GM18951 (cell line): ENCODE data around the gene CENATAC.
"Not testable (repeated sequence)": the region's sequence is repeated elsewhere in the genome, so short reads cannot be mapped to it uniquely, and the experiment has no call there.

Experiments used
- POLR2A ChIP-seq: IDR thresholded peaks from 4 replicates; pipeline ENCODE4 v1.6.1; 2011; ENCODE audit warnings: mild to moderate bottlenecking; ENCODE audit not compliant: insufficient read length, insufficient read depth; ENCODE audit errors: extremely low read depth
- in situ Hi-C: fragments of 300-500 bp; cut with MboI; formaldehyde crosslinking; loops from one replicate; pipeline ENCODE4 v1.12.0; 2022; ENCODE audit warnings: low sequenced_read_pairs, mixed read lengths, inconsistent platforms; ENCODE audit not compliant: unreplicated experiment

The CENATAC gene

GRCh38 chr11:118997627-118998387, at the start of gene CENATAC:
Gene CENATAC, plus strand, starts transcription at chr11:118998138. Its CDS starts 60 bp downstream, at chr11:118998198.
- in situ Hi-C loops = no loop called here
- TF ChIP-seq POLR2A = peak; percentile 91

DNA sequence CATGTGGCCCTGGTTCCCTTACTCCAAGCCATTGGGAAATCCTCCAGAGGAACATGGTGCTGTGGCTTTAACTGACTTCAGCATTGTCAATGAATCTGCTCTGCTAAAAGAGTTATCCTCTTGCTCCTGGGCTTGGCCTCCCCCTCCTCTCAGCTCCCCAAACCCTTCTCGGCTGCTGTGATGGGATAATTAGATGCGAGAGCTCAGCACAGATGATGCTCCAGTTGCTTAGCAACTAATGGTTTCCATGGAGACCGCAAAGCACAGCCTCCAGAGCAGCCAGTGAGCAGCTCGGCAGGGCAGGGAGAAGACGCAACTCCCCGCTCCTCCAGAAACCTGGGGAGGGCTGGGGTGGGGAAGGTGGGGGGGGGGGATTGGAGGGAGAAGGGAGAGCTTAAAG, 44.7 kb upstream of the CENATAC start:
- TF ChIP-seq POLR2A = no peak
- in situ Hi-C loops = loop anchor here (10.0 kb wide), 1 partner anchor 48 kb away; no protein-coding TSS in a partner anchor

DNA sequence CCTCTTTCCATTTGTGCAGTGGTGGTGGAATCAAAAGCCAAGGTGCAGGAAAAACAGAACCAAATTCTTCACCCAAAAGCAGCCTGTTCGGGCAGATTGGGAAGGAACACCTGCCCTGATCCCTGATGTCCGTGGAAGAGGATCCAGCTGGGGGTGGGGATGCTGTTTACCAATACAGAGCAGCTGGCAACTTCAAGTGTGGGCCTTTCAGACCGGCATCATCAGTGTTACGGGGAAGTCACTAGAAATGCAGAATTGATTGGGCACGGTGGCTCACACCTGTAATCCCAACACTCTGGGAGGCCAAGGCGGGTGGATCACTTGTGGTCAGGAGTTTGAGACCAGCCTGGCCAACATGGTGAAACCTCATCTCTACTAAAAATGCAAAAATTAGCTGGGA, 44.0 kb upstream of the CENATAC start:
- in situ Hi-C loops = loop anchor here (10.0 kb wide), 1 partner anchor 49 kb away; no protein-coding TSS in a partner anchor

DNA sequence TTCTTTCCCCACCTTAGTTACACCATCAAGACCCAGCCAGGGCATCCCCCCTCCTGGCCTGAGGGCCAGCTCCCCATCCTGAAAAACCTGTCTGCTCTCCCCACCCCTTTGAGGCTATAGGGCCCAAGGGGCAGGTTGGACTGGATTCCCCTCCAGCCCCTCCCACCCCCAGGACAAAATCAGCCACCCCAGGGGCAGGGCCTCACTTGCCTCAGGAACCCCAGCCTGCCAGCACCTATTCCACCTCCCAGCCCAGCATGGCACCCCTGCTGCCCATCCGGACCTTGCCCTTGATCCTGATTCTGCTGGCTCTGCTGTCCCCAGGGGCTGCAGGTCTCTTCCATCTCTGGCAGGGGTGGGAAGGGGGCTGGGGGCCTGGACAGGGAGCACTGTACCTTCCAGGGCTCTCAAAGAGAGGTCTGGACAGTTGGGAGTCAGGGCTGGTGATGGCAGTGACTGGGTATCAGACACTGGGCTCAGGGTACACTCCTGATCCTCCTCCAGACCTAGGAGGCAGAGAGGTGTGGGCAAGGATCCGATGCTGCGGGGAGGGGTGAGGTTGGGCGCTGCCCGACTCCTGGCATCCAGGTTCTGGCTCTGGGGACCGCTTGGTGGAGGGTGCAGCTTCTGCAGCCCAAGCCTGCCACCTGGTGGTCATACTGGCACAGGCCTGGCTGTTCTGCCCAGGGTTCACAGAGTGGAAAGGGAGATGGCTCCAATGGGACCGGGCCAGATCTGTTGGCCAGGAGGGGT, 41.7 kb upstream of the CENATAC start, which contains the start of gene UPK2:
Gene UPK2, plus strand, starts transcription at position 205 of the 753 bp plus-strand sequence. Its CDS starts 53 bp downstream, at position 258.
- in situ Hi-C loops = loop anchor here (10.0 kb wide), 1 partner anchor 51 kb away; no protein-coding TSS in a partner anchor
- TF ChIP-seq POLR2A = no peak

DNA sequence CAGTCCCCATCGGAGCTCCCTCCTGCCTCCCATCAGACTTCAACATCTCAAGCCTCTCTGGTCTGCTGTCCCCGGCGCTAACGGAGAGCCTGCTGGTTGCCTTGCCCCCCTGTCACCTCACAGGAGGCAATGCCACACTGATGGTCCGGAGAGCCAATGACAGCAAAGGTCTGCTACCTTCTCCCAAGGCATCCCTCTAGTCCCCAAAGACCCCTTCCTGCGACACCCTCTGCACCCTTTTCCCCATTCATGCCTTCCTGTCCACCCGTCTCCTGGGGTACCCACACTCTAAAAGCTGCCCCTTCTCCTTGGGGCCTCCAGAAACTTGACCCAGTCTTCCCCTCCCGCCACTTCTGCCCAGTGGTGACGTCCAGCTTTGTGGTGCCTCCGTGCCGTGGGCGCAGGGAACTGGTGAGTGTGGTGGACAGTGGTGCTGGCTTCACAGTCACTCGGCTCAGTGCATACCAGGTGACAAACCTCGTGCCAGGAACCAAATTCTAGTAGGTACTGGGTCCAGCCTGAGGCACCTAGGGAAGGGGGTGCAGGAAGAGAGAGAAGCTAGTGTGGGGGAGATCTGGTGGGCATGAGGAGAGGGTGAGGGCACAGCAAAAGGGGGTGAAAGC, 41.0 kb upstream of the CENATAC start:
- no peak for TF ChIP-seq POLR2A
- in situ Hi-C loops = loop anchor here (10.0 kb wide), 1 partner anchor 52 kb away; no protein-coding TSS in a partner anchor

DNA sequence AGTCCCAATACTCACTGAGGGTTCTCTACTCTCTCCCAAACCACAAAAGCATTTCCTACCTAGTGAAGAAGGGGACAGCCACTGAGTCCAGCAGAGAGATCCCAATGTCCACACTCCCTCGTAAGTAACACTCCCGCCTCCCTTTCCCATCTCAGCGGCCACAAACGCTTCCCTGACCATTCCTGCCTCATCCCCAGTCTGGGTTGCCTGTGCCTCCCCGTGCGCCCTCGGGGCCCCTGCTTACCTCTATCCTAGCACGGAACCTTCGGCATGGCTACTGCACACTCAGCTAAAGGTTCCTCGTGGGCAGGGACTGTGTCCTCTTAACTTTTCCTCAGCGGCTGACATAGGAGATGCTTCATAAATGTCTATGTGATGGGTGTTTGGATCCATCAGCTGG, 40.4 kb upstream of the CENATAC start:
- in situ Hi-C loops = loop anchor here (10.0 kb wide), 1 partner anchor 53 kb away; no protein-coding TSS in a partner anchor
- no peak for TF ChIP-seq POLR2A

GRCh38 chr11:118957968-118958367, 40.0 kb upstream of the CENATAC start:
- TF ChIP-seq POLR2A = no peak
- in situ Hi-C loops = loop anchor here (10.0 kb wide), 1 partner anchor 53 kb away; no protein-coding TSS in a partner anchor

- no peak for TF ChIP-seq POLR2A
Measured at GRCh38 chr11:118958577-118958976, 39.4 kb upstream of the CENATAC start.

DNA sequence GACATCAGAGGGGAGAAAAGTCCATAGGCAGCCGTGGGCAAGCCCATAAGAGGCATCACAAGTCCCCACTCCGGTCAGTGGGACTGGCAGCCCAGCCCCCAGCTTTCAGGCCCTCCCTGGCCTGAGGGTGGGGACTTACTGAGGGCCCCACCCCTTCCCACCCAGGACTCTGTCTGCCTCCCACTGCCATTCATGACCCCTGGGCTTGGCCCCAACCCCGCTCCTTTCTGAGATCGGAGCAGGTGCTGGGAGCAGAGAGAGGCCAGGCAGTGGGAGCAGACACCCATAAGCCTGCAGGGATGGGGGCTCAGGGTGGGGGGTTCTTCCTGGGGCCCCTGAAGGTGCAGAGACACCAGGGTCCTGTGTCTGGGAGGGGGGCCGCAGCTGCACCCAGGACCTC, 36.7 kb upstream of the CENATAC start:
- TF ChIP-seq POLR2A = no peak
- in situ Hi-C loops = no loop called here

More at GRCh38 chr11:118958577-118958976, 39.4 kb upstream of the CENATAC start:
- in situ Hi-C loops = loop anchor here (10.0 kb wide), 1 partner anchor 54 kb away; no protein-coding TSS in a partner anchor

DNA sequence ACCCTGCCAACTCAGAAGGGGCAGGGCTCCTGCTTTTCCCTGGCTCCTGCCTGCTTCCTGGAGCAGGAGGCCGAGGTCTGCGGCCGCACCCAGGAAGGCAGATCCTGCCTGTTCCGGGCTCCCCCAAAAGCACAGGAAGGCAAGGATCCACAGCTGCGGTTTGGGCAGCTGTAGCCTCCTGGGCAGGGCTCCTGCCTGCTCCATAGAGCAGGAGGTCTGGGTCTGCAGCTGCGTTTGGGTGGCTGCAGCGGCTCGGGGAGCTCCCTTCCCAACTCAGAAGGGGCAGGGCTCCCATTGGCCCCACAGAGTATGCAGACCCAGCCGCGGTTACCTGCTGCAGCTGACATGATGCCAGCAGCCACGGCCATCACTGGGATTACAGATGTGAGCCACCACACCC, 36.3 kb upstream of the CENATAC start:
- in situ Hi-C loops = no loop called here
- TF ChIP-seq POLR2A = no peak

- in situ Hi-C loops = not testable (repeated sequence)
Measured at GRCh38 chr11:118969508-118969907, 28.4 kb upstream of the CENATAC start.

GRCh38 chr11:118971646-118972045, 26.3 kb upstream of the CENATAC start, which contains the start of gene FOXR1:
Gene FOXR1, plus strand, starts transcription at chr11:118971761. Its CDS starts 171 bp downstream, at chr11:118971932.
- TF ChIP-seq POLR2A = no peak
- in situ Hi-C loops = no loop called here

DNA sequence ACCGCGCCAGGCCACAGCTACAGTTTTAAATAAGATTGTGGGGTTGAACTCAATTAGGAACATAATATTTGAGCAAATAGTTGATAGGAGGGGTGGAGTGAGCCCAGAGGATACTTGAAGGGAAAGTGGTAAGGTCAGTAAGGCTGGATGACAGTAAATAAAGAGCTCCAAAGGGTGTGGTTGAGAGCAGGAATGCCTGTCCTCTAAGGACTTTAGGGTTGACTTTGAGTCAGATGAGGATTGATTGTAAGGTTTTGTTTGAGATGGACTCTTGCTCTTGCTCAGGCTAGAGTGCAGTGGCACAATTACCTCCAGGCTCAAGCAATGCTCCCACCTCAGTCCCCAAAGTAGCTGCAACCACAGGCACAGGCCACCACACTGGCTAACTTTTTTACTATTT, 24.0 kb upstream of the CENATAC start:
- in situ Hi-C loops = no loop called here
- no peak for TF ChIP-seq POLR2A
